GM19468 (cell line): Measurements from ENCODE around the gene FAM222B.
"Not testable (repeated sequence)": the region's sequence is repeated elsewhere in the genome, so short reads cannot be mapped to it uniquely, and the experiment has no call there.

ENCODE experiments used
- ATAC-seq: cut with Tn5 transposase; IDR thresholded peaks from one replicate; pipeline ENCODE4 v1.9.1; 2021; ENCODE audit warnings: mild to moderate bottlenecking, moderate library complexity, moderate number of reproducible peaks; ENCODE audit not compliant: unreplicated experiment; ENCODE audit errors: extremely low read depth

Gene FAM222B

DNA sequence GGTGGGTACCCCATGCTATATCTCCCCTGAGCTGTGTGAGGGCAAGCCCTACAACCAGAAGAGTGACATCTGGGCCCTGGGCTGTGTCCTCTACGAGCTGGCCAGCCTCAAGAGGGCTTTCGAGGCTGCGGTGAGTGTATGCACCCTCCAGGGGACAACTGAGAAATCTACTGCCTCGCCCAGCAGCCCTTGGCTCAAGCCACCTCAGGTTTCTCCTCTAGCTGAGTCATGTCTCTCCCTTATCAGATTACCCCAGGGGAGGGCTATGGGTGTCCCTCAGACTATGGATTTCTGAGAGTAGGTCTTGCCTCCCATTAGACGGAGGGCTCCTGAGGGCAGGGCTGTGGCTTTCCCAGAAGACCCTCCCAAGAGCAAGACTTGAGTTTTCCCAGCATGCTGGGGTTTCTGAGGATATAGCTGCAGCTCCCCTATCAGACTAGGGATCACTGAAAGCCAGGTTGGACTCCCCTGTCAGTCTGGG is 107.3 kb downstream of the FAM222B start:
- no peak for ATAC-seq

DNA sequence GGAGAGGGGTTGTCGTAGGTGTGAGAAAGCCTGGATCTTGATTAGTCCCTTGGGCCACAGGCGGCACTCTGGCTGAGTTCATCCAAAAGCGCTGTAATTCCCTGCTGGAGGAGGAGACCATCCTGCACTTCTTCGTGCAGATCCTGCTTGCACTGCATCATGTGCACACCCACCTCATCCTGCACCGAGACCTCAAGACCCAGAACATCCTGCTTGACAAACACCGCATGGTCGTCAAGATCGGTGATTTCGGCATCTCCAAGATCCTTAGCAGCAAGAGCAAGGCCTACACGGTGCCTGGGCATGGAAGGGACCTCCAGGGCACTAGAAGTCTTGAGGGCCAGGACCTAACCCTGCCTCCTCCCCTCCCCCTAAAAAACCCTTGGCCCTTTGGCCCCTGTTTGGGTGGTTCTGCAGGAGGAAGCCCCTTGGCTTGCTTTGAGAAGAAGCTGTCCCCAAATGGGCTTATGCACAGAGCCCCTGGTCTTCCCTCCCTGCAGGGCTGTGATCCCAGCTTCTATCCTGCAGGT is 107.8 kb downstream of the FAM222B start:
- no peak for ATAC-seq

DNA sequence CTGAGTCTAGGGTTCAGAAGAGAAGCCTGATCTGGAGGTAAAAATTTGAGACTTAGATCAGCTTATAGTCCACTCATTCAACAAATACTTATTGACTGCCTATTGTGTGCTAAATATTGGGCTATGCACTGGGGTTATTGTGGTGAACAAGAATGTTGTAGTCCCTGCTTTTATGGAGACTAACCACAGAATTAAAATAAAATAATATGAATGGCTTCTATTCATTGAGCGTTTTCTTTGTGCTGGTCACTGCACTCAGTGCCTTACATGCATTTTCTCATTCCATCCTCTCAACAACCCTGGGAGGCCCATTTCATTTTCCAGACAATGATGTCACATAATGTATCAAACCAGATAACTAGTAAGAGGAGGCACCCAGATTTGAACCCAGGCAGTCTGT is 109.2 kb downstream of the FAM222B start:
- no peak for ATAC-seq

DNA sequence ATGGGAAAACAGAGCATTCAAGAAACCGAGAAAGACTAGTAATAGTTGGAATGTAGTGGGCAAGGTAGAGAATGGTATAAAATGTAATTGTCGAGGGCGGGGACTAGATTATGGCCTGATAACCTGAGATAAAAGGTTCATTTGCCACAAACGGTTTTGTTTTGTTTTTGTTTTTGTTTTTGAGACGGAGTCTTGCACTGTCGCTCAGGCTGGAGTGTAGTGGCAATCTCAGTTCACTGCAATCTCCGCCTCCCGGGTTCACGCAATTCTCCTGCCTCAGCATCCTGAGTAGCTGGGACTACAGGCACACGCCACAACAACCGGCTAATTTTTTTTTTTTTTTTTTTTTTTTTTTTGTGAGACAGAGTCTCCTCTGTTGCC is 112.7 kb downstream of the FAM222B start:
- ATAC-seq, result no peak

DNA sequence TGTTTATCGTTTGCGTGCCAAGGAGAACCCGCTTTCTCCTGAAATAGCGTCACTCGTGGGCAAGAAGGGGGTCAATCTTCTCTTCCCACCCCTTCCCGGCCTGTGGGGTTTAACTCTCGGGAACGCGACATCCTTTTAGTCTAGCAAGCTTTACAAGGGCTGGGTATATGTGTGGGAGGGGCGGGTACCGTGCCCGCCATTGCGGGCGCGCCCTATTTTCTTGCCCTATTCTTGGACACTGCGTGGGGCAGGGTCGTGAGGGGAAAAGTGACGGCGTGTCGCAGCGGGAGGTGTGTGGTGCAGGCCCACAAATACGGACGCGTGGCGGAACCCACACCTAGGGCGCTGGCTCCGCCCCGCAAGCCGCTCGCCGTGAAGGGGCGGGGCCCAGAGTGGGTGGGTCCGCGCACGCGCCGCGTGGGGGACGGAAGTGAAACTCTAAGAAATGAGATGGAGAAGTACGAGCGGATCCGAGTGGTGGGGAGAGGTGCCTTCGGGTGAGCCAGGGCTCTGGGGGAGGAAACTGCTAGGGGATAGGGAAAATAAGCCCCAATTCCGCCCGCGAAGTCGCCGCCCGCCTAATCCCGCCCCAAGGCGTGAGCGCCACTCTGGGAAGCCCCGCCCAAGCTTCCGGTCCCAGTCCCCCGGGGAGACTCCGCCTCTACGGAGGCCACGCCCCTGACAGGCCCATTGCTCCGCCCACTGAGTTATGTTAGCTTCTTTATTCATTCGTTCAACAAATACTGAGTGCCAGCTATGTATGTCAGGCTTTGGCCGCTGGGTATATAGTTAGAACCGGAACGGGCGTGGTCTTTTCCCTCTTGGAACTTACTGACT is 114.0 kb downstream of the FAM222B start, which contains the start of gene NEK8:
Gene NEK8 (plus strand): TSS at position 425 of the 837 bp plus-strand sequence. CDS start 26 bp downstream, at position 451.
- peak; percentile 21 for ATAC-seq

DNA sequence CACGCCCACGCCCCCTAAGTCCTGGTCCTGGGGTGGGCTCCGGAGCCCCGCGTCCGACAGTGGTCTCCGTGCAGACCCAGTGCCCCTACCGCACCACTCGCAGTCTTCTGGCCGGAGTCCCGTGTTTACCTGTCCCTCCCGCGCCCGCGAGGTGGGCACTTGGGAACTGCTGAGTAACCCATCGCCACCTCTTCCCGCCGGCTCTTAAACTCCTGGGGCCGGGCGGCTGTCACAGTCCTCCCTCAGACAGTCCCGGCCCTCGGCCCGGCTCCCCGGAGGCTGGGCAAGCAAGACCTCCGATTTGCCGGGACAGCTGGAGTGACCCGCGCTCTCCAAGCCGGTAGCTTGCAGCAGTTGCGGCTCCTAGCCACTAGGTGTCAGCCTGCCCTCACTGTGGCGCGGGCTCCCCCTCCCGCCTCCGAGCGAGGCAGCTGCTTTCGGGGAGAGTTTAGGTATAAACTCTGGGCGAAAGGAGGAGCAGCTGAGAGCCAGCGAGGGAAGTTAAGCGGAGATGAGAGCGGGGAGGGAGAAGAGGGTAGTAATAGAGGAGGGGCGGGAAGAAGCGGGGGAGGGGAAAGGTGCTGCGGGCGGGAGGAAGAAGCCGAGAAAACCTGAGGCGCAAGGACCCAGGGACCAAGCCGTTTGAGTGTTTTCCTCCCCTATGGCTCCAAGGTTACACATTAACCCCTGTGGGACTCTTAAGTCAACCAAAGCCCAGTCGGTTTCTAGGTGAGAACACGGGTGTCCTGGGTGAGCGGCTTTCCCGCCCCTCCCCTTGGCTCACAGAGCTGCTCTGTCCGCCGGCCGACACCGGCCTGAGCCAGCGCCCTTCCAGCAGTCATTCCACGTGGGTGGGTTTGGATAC is 115.7 kb downstream of the FAM222B start:
- peak; percentile 22 for ATAC-seq

DNA sequence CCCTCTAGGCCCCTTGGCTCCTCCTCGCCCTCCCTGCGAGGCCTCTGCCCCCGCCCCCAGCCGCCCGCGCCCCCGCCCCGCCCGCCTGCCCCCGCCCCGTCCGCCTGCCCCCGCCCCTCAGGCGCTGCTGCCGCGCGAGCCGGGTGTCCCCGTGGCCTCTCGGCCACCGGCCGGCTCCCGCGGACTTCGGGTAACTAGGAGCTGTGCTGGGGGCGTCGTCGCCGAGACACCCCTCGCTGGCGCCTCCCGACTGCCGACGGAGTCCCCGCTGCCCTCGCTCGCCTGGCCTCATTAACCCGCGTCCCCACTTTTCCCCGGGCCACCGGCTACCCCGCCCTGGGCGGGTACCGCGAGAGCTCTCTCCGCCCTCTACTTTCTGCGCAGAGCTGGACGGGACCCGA is 116.4 kb downstream of the FAM222B start, which contains the start of gene TLCD1:
Gene TLCD1 (minus strand): TSS at position 8 of the 401 bp plus-strand sequence. CDS start 136 bp downstream, outside the sequence.
- ATAC-seq, result no peak

DNA sequence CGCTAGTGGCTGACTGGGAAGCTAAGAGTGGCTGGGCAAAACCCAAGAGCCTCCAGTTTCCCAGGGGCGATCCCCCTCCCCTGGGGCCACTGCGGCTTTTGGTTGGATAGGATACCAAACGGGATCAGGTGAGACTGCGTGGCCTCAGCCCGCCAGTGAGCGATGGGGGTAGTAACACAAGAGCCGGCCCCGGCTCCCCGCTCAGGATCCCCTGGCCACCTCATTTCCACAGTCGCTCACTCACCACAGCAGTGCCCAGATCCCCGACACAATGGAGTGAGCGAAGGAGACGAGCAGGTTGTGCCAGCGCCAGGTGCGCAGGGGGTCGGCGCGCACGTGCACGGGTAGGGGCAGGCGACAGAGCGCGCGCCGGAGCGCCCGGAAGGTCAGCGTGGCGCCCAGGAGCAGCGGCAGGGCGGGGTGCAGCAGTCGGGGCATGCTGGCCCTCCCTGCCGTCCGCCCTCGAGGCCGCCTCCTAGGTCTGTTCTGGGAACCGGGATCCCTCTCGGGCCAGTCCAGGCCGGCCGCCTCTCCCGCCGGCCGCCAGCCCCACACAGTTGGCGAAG is 116.8 kb downstream of the FAM222B start:
- no peak for ATAC-seq

DNA sequence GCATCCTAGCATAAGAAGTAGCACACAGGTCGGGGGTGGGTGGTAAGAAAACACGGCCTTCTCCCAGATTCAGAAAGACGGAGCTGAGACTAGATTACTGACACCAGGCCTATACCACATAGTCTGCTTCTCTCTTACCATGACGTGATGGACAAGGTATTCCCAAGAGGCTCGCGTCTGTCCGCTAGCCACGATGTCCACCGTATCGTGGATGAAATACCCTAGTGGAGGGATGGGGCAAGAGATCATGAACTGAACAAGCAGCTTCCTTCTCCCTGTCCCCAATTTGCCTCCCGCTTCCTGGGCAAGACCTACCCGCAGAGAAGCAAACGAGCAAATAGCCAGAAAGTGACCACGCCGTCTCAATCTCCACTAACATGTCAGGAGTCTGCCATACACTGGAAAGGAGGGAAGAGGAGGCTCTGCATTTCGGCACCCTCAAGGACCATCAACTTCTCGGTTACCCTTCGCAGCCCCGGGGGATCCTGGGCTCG is 117.4 kb downstream of the FAM222B start:
- no peak for ATAC-seq

DNA sequence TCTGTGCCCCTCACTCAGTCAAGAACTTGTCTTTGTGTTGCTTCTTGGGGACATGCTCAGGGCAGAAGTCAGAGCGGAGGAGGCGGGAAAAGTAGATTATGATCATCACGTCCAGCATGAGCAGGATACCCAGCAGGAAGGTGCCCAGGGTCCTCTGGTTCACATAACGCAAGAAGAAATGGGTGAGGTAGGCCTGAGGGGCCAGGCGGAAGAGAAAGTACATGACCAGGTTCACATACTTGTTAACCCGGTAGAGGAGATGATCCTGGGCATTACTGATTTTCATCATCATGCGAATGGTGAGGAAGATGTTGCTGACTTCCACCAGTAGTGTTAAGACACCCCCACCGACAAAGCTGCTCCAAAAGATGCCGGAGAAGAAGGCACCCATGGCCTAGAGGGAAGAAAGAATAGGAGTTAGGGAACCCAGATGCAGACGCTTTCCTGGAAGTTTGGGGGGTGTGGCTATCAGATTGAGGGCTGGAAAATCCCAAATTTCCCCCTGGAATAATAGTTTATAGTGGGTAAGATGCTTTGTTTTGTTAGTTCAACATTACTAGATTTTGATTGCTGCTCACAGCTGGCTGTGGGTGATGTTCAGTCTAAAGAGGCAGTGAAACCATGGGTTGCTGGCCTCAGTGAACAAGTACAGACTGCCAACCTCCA is 118.0 kb downstream of the FAM222B start:
- ATAC-seq, result no peak

DNA sequence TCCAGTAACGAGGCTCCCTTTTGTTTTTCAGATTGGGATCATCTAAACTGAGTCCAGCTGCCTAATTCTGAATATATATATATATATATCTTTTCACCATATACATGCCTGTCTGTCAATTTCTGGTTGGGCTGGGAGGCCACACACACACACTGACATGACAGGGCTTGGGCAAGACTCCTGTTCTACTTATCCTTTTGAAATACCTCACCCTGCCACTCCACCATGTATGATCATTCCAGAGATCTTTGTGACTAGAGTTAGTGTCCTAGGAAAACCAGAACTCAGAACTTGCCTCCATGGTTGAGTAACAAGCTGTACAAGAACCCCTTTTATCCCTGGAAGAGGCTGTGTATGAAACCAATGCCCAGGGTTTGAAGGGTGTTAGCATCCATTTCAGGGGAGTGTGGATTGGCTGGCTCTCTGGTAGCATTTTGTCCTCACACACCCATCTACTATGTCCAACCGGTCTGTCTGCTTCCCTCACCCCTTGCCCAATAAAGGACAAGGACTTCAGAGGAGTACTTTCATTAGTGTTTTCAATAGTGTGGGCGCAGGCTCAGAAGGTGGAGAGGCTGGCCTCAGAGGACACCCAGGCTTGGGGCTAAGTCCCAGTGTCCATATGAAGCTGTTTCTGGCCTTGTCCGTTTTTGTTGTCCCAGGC is 118.6 kb downstream of the FAM222B start:
- ATAC-seq, result not testable (repeated sequence)

DNA sequence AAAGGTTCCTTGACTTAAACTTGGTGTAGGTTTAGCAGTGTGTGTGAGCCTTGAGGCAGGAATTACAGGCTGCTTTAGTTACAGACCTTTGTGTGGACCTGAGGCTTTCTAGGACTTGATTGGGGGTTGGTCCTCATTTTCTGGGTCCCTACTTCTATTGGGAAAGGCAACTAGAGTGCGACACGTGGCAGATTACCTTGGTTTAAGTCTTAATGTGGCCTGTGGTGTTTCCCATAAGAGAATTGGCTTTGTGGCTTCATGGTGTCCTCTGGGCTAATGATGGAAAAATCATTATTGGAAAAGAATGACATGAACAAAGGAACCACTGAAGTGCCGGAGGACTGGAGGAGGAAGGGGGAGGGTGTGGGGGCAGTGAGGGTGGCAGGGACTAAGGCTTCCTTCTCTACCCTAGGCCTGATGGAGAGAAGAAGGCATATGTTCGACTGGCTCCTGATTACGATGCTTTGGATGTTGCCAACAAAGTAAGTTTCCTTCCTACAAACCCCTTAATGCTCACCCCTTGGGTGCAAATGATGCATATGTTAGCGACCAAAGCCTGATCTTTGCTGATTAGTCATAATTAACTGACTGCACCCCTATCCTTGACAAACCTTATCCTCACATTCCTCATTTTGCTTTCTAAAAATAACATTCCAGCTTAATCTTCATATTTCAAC is 119.3 kb downstream of the FAM222B start:
- ATAC-seq, result no peak

DNA sequence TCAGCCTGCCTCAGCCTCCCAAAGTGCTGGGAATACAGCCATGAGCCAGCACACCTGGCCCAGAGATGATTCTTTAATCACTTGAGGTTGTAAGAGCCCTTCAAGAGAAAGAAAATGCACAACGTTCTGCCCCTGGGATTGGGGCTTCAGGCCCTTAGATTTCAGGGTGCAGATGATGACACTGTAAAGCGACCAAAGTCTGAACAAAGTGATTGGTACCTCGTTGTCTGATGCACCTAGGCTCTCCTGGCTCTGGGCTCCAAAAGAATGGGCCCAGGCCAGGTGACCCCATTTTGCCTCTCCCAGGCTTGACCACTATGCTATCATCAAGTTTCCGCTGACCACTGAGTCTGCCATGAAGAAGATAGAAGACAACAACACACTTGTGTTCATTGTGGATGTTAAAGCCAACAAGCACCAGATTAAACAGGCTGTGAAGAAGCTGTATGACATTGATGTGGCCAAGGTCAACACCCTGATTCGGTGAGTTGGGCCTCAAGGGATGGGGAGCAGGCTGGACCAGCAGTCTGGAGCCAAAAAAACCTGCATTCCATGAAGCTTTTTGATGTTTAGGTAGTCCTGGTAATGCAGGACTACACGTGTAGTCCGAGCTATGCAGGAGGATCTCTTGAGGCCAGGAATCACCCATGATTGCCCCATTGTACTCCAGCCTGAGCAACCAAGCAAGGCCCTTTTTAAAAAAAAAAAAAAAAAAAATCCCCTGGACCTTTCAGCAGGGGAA is 120.0 kb downstream of the FAM222B start:
- ATAC-seq, result no peak

DNA sequence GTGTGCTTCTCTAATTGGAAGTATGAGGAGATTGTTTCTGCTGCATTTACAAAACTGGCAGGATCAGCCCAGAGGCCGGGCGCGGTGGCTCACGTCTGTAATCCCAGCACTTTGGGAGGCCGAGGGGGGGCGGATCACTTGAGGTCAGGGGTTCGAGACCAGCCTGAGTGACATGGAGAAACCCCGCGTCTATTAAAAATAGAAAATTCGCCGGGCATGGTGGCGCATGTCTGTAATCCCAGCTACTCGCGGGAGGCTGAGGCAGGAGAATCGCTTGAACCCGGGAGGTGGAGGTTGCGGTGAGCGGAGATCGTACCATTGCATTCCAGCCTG is 121.6 kb downstream of the FAM222B start:
- not testable (repeated sequence) for ATAC-seq

DNA sequence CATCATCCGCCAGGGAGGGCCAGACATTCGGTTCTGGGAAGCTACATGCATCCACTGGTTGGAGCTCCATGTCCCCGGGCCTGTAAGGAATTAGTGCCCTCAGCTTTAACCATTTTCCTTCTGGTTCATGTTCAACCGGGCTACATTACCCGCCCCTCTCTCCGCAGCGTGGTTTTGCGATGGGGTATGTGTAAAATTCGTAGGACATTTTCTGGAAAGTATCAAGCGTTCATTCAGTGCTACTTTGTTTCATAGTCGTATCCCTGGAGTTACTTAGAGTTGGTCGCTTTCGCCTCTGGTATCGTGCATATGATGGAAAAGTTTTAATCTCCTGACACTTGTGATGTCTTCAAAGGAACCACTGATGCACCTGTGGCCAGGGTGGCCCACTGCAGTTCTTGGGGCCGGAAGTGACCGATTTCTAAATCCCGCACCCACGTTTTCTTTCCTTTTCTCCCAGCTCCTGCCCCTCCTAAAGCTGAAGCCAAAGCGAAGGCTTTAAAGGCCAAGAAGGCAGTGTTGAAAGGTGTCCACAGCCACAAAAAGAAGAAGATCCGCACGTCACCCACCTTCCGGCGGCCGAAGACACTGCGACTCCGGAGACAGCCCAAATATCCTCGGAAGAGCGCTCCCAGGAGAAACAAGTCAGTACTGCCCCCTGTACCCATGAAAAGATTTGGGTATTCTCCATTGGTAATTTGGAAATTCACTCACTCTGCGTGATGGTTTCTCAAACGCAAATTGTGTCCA is 122.2 kb downstream of the FAM222B start:
- no peak for ATAC-seq

DNA sequence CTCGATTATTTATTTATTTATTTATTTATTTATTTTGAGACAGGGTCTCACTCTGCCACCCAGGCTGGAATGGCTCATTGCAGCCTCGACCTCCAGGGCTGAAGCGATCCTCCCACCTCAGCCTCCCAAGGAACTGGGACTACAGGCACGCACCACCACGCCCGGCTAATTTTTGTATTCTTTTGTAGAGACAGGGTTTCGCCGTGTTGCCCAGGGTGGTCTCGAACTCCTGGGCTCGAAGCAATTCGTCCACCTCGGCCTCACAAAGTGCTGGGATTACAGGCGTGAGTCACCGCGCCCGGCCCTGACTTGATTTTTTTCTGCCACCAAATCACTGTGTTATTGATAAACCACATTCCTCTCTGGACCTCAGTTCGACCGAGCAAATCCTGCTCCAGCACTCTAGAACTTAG is 123.6 kb downstream of the FAM222B start:
- no peak for ATAC-seq

DNA sequence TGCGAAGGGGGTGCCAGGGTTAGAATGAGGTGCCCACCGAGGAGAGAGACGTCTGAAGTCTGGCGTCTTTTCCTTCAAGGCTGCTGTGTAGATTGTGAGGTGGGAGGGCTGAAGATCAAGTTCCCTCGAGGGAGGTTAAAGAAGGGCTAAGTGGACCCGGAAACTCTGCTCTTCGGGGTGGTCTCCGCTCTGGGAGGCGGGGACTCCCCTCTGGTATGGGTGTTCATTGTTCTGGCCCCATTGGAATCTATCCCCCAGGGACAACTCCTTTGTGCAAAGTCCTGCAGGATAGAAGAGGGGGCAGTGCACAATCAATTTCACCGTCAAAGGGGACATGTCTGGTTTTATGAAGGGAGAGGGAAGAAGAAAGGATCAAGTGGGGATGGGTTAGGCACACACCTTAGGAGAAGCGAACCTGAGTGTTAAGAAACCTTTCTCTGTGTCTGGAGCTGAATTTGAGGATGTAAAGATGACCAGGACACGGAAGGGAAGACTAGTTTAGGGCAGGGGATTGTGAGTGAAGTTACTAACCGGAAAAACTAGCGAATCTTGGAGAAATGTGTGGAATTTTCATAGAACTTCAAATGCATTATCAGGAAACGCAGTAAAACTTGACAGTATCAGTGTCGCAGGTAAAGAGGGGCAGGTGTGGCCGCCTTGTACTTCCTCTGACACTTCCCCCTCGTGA is 124.1 kb downstream of the FAM222B start:
- no peak for ATAC-seq
